ENCODE results near the gene ST6GAL2.

Gene ST6GAL2, protein sequence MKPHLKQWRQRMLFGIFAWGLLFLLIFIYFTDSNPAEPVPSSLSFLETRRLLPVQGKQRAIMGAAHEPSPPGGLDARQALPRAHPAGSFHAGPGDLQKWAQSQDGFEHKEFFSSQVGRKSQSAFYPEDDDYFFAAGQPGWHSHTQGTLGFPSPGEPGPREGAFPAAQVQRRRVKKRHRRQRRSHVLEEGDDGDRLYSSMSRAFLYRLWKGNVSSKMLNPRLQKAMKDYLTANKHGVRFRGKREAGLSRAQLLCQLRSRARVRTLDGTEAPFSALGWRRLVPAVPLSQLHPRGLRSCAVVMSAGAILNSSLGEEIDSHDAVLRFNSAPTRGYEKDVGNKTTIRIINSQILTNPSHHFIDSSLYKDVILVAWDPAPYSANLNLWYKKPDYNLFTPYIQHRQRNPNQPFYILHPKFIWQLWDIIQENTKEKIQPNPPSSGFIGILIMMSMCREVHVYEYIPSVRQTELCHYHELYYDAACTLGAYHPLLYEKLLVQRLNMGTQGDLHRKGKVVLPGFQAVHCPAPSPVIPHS

DNA sequence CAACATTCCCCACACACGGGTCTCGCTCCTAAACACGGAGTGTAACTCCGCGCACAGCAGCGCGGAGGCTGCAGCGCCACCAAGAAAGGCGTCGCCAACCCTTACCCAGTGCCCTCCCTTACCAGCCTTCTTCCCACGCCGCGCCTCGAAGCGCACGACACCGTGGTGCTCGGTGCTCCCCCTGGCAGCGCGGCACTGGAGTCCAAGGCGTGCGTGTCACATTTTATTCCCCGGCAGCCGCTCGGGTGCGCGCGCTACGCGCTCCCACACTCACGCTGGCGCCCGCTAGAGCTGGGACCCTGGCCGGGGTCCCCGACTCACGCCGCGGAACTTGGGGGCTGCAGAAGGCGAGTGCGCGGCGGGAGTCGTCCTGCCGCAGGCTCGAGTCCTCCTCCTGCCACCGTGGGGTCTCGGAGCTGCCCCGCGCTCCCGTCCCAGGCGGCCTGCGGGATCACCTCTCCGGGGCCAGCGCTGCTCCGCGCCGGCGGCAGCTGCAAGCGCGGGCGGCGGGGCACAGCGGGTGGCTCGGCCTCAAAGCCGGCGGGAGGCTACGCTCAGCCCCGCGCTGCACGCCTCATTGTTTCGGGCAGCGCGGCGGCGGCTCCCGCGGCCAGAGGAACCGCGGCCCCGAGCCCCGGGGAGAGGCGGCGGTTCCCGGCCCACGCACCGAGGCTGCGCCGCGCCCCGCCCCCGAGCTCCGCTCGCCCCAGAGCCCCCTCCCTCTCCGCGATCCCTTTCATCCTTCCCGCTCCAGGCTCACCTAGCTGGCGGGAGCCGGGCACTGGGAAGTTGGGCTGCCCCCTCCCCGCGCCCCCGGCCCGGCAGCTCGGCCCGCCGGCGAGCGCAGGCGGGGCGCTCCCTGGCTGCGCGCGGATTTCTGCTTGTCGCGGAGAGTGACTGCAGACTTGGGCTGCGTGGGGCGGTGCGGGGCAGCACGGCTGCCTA is at the start of gene ST6GAL2:
Gene ST6GAL2 (minus strand): TSS at position 197 of the 945 bp plus-strand sequence. CDS start 42,190 bp downstream, outside the sequence.
- no peak for DNase-seq

DNA sequence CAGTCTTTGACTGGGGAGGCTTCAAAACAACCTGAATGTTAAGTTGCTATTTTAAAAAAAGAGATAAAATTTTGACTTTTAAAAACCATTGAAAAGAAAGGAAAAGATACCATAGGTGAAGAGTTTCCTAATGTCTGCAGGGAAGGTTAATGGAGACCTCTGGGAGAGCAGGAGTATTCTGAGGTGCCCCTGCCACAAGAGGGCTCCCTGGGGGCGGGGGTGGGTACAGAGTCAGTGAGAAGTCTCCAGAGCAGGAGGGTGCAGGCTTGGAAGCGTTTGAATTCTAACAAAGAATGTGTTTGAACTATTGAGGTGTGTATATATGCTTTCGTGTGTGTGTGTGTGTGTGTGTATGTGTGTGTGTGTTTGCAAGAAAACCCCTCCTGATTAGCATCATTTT is 46.7 kb upstream of the ST6GAL2 start:
- no peak for DNase-seq

DNA sequence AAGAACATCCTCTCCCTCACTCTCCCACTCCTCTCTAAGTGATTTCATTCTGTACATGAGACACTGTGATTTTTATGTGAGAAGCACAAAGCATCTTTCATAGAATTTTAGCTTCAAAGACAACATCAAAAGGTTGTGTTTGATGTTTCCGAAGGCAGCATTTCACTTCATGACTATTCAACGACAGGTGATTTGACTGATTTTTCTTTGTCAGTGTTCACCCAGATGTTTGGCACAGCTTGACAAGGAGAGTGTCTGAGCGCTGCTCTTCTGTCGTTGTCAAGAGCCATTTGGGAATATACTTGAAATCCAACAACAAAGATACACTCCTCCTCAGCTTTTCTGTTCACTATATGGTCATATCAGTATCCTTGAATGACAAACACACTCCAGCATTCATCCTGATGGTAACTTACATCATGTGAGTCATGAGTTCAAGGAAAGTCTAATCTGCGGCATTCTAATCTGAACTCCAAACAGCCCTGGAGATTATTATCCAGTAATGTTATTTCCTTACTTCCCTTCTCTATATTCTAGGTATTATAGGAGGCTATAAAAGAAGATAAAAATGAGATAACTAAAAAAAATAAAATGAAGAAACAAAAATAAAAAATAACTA is 45.9 kb upstream of the ST6GAL2 start:
- no peak for DNase-seq

DNA sequence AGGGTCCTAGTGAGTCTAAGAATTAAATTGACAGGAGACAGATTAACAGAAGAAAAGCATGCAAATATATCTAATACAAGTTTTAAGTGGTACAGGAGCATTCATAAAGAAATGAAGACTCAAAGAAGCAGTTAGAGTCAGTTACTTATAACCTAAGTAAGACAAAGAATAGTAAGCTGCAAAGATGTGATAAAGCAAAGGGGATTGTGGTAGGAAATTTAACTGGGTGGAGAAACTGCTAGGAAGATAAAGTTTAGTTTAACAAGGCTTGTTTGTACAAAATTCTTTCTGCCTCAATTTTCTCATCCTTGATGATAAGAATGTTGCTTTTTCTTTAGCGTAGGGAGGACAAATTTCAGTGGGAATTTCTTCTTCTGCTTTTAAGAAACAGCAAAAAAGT is 35.5 kb upstream of the ST6GAL2 start:
- DNase-seq = no peak

DNA sequence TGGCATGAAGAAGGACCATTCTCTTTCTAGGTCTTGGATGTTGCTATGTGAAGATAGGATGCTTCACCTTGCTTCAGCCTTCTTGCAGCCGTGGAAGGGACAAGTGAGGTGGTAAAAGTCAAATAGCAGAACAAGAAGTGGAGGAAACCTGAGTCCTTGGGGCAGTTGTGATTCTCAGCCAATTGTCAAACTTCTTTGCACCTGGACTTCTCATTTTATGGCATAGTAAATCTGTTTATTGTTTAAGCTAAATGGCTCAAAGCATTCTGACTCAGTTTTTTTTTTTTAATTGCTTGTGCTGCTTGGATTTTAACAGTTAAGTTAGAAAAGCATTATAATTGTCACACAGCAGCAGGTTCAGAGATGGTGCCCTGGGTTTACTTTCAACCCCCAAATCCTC is 33.0 kb upstream of the ST6GAL2 start:
- no peak for DNase-seq

DNA sequence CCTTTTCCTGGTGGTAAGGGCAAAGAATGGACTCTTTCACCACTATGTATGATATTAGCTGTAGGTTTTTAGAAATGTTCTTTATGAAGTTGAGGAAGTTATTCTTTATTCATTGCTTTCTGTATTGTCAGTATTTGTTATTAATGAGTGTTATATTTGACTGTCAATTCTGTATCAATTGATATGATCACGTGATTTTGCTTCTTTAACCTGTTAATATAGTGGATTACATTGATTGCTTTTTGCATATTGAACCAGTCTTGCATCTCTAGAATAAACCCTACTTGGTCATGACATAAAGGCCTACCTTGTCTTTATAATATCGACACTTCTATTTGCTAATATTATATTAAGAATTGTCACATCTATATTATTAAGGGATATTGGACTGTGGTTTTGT is 18.3 kb upstream of the ST6GAL2 start:
- no peak for DNase-seq

DNA sequence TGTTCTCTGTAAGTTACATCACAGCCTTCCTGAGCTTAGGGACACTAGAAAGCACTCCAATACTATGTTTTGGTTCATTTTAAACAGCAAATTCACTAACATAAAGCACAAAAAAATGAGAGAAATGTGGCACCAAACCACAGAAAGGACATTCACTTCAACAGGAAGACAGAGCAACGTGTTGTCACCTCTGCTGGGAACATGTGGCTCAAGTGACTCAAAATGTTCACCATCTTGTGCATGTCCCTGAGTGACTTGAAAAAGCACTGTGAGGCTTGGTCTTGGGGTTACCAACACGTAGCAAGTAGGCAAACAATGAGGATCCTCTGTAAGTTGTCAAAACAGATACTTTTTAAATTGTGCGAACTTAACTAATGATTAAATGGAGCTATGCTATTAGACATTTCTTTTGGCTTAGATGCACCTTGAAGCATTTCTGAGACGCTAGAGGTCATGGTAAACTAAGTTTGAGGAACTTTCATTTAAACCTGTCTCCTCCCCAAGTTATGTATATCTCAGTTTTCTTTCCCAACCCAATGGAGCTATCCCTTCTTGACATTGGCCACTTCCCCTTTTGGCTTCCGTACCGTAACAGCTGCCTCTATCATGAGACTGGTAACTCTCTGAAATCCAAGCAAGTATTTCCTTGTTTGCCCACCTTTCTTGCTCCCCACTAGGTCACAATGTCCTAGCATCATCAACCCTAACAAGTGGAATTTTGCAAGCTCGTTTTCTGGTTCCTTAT is 14.0 kb upstream of the ST6GAL2 start:
- DNase-seq = no peak

DNA sequence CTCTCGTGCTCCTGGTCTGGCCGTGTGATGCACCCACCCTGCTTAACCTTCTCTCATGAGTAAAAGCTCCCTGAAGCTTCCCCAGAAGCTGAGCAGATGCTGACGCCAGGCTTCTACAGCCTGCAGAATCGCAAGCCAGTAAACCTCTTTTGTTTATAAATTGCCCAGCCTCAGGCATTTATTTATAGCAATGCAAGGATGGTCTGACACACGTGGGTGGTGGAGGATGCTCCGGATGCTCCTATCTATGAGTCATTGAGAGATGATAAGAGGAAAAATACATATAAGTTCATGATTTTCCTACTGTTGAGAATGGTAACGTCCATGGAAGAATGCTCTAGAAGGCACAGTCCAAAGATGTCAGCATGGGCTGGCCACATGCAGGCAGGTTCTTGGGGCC is 8.6 kb upstream of the ST6GAL2 start:
- DNase-seq = no peak

DNA sequence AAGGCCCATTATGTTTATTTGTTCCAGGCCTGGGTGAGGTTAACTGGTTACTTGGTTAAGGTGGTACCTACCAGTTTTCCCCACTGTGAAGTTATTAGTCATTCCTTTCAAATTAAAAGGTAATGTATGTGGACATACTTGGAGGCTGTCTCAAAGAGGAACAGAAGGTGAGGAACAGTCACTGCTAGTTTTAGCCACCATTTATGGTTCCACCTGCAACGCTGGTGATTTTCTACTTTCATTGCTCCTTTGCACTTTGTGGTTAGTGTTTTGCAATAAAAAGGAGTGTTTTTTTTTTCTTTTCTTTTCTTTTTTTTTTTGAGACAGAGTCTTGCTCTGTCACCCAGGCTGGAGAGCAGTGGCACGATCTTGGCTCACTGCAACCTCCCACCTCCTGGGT is 6.1 kb upstream of the ST6GAL2 start:
- DNase-seq = no peak

DNA sequence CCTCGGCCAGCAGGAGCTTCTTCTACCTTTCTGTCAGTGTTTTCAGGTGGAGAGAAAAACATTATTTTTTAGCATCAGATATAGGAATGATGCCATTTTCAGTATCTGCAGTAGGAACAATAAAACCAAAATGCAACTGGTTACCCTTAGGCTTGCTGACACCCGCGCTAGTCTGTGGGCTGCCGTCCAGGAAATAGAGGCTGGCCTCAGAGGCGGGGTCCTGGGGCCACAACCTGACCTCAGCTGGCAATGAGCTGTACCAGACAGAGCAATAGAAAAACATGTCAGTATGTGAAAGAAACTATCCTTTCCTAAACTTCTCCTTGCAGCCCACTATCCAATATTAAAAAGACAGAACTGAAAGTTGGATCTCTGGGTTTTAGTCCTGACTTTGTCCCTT is 4.6 kb upstream of the ST6GAL2 start:
- DNase-seq = no peak

DNA sequence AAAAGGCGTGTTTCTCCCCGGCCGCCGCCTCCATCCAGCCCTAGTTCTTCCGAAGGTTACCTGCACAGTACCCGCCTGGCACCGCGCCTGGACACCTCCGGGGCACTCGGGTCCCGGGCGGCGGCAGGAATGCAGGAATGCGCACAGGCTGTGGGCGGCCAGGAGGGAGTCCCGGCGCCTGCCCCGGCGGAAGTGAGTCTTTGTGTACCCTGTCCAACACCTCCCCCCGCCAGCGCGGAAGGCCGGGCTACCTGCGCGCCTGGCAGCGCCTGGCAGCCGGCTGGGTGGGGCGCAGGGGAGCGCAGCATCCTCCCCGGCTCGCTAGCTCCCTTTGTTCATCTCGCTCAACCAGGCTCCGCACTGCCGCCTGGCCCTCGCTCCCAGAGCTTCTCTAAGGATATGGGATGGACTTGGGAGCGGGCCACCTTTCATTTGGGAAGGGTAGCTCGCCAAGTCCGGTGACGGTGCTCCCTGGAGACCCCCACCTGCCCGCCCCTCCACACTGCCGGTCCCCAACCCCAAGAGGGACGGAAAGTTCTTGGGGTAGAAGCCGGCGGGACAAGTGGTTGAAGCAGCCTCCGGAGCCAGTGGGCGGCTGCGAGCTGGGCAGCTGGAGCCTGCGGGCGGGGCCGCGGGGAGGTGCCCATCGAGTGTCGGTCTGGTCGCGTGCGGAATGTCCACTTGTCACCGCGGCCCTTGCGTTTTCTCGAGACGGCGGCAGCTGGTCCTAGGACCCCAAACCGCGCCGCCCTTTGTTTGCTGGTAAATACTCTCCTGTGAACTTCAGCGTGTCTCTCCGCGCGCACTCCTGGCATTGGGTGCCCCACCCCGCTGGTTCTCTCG is 1.2 kb upstream of the ST6GAL2 start:
- no peak for DNase-seq

DNA sequence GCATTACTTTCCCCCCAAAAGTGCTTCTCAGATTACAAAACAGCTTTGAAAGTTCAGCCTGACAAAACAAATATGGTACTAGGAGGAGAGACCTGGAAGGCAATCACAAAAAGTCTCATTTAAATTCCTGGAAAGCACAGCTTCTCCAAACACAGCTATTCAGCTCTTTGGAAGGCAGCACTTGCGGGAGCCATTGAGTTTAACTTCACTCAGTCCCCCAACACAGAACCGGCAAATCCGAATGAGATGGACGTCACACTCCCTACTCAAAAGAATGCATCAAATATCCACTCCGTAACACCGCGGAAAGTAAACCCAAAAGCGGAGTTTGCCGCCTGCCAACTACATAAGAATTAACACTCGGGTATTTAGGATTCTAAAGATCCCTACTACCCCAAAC is 638 bp downstream of the ST6GAL2 start:
- no peak for DNase-seq

DNA sequence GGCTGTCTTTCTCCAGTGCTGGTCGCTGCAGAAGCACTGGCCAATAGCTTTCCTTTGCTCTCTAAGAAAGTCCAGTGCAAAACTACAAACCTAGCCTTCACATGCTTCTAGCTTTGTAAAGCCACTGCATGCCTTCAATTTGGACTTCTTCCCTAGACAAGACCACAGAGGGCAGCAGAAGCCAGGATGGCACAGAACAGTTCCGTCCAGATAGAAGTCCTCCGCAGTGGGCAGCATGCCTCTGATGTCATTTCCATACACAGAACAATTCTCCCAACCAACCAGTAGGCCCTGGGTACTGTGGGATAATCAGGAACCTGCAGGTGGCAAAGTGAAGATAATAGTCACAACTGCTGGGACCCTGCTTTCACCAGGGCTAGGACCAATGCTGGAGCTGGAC is 3.3 kb downstream of the ST6GAL2 start:
- no peak for DNase-seq

DNA sequence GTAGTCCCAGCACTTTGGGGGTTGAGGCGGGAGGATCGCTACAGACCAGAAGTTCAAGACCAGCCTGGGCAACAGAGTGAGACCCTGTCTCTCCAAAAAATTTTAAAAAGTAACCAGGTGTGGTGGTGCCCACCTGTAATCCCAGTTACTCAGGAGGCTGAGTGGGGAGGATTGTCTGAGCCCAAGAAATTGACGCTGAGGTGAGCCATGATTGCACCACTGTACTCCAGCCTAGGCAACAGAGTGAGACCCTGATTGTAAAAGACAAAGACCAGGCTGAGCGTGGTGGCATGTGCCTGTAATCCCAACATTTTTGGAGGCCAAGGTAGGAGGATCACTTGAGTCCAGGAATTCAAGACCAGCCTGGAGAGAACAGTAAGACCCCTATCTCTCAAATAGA is 7.8 kb downstream of the ST6GAL2 start:
- no peak for DNase-seq

DNA sequence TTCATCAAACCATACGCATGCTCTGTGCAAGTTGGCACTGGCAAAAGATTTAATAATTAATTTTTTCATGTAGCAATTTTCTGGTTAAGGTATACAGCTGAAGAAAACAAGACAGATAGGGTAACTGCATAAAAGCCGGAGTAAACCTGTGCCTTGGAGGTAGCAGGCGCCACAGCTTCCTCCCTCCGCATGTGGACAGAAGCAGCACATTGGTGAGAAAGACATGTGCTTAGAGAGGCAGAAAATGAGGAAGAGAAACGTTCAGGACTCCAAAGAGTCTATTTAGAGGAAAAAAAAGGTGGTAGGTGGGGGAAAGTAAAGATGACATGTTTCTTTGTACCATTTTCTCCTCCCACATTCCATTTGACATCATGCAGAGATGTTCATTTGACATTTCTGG is 9.3 kb downstream of the ST6GAL2 start:
- no peak for DNase-seq

DNA sequence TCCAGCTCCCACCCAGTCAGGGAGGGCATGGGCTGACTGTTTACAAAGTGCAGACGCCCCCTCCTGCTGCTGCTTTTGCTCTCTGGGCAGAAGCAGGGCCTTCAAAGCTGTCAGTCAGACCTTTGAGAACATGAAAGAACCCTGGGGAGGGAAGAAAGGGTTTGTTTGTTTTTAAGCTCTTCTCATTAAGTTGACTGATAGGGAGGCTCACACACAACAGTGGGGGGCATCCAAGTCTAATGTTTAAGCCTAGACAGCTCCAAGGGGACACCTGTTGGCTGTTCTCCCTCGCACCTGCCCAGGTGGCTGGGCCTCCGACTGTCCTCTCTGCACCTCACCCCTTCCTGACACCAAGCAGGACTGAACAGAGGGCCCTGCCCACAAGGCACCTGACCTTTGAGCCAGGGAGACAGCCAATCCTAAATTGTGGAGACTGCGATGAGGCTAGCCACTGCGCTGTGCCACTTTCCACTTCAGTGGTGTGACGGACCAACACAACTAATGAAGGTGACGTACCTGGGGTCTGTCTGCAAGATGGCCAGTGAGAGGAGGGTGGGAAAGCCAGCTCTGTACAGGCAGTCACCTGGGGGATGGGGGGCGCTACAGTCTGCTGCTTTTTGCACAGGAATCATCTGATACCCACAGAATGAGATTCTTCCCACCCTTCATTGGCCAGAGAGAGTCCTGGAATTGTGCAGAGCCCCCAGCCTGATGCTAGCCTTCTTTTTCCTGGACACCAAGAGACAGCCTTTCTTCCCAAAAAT is 16.3 kb downstream of the ST6GAL2 start:
- DNase-seq = no peak

DNA sequence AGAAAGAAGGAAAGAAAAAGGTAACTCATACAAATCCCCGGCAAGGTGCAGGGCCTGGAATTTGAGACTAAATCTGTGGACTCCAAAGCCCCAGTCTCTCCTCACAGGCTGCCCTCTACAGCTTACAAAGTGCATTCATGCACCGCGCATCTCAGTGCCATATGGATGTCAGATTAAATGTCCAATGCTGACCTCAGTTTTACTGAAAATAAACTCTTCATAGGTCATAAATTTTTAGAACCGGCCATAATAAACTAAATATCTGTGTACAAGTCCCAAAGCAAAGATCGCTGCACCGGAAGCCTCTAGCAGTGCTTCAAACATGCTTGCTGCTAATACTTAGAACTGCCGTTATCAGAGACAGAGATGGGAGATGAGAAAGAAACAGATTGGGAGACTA is 17.7 kb downstream of the ST6GAL2 start:
- no peak for DNase-seq

DNA sequence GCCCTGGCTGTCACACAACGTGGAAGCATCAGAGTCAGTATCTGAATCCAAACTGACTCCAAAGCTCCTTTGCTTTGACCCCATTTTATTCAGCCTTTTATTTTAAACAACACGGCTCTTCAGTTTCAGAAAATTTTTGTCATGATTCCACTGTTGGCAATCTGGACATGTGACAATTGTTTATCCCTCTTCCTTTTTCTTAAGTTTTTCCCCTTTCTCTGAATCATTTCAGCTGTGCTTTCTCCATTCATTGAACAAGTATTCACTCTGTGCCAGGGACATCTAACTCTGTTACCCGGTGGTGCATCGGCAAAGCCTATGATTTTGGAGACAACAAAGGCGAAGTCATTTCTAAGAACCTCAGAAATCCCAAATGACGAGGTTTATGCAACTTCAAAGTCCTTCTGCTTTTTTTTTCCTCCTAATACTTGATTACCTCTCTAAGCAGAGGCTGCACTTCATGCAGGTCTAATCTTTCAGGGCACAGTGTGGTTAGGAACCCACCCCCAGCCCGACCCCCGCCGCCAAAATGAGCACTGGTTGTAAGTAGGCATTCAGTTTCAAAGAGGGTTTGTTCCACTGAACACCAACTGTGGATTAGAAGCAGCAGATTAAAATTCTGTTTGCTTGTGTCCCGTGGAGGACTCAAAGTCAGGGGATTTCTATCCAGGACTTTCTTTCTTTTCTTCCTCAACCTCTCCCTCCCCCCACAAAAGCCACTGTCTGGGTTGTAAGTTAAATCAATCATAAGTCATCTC is 18.6 kb downstream of the ST6GAL2 start:
- DNase-seq = no peak

DNA sequence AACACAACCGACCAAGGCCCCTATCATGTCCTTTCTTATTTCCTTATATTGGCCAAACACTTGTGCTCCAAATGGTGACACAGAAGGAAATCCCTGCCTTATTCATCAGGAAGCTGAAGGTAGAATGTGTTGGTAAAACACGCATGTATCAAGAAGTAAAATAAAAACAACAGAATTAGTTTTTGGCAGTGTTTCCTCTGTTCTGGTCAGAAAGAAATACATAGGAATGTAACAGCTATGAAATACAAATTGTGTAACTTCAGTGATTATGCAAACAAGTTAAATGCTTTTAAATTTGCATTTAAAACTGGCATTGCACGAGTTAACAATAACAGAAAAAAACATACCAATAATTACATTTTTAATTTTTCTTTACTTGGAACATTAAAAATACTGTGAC is 19.3 kb downstream of the ST6GAL2 start:
- no peak for DNase-seq

DNA sequence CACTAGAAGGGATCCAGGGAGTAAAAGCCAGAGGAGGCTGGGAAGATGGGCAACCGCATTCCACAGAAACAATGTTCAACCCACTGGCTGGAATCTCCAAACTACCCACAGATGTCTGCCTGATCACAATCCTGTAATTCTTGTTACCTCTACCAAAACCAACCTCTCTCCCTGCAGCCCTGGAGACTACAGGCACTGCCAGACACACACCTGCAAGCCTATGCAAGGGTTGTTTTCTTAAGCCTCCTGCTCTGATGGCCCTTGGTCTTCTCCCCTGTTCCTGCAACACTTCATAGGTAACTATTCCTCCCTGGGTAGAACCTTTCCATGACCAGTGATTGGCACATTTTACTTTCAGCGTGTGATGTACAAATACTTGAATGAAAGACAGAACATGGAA is 21.9 kb downstream of the ST6GAL2 start:
- DNase-seq = no peak
